ENCODE measurements around the gene RAB7B.

RAB7B gene

DNA sequence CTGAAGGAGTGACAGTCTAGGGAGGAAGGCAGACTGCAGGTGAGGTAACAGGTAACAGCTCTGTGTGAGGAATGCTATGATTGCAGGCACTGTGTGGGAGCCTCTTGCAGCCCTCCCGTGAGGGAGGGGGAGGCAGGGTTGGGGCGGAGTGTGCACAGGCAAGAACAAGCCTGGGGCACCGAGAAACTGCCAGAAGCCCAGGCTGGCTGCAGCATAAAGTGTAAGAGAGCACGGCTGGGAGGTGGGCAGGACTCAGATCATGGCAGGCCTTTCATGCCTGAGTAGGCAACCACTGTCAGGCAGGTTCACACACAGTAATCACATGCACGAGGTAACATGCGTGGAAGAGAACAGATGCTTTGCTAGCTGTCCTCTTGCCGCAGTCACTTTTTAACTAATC, 38.4 kb upstream of the RAB7B start:
- H3K4me3 ChIP-seq (ENCODE audit: low read length), result no peak overlapping the region
- DNase-seq (ENCODE audit: low read depth), result peak; percentile 84
- no peak for TF ChIP-seq CTCF (IDR thresholded peaks at IDR 0.05; ENCODE audit: insufficient read depth, low read depth, low read length, missing control alignments)

DNA sequence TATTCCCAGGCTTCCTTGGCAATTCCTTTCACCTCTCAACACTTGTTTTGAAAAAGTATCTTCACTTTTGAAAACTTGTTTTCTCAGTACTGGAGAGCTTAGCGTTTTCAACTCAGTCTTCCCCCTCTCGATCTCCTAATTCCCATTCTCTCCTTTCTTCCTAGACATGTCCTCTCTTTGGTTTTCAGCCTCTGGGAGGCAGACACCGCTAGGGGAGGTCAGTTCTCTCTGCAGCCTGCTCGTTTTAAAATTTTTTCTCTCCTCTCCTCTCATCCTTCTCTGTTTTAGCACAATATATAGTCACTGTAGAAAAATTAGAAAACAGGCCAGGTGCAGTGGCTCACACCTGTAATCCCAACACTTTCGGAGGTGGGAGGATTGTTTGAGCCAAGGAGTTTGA, 37.1 kb upstream of the RAB7B start:
- no peak for DNase-seq (ENCODE audit: low read depth)
- TF ChIP-seq CTCF (IDR thresholded peaks at IDR 0.05; ENCODE audit: insufficient read depth, low read depth, low read length, missing control alignments), result no peak
- H3K4me3 ChIP-seq (ENCODE audit: low read length), result no peak overlapping the region

- DNase-seq (ENCODE audit: low read depth), result no peak
- TF ChIP-seq CTCF (IDR thresholded peaks at IDR 0.05; ENCODE audit: insufficient read depth, low read depth, low read length, missing control alignments), result no peak
Measured at GRCh38 chr1:206039046-206039973, 36.1 kb upstream of the RAB7B start.

GRCh38 chr1:206037581-206037980, 34.4 kb upstream of the RAB7B start:
- no peak for TF ChIP-seq CTCF (IDR thresholded peaks at IDR 0.05; ENCODE audit: insufficient read depth, low read depth, low read length, missing control alignments)
- DNase-seq (ENCODE audit: low read depth), result no peak
- no peak overlapping the region for H3K4me3 ChIP-seq (ENCODE audit: low read length)

More at GRCh38 chr1:206039046-206039973, 36.1 kb upstream of the RAB7B start:
- H3K4me3 ChIP-seq (ENCODE audit: low read length), result no peak overlapping the region

DNA sequence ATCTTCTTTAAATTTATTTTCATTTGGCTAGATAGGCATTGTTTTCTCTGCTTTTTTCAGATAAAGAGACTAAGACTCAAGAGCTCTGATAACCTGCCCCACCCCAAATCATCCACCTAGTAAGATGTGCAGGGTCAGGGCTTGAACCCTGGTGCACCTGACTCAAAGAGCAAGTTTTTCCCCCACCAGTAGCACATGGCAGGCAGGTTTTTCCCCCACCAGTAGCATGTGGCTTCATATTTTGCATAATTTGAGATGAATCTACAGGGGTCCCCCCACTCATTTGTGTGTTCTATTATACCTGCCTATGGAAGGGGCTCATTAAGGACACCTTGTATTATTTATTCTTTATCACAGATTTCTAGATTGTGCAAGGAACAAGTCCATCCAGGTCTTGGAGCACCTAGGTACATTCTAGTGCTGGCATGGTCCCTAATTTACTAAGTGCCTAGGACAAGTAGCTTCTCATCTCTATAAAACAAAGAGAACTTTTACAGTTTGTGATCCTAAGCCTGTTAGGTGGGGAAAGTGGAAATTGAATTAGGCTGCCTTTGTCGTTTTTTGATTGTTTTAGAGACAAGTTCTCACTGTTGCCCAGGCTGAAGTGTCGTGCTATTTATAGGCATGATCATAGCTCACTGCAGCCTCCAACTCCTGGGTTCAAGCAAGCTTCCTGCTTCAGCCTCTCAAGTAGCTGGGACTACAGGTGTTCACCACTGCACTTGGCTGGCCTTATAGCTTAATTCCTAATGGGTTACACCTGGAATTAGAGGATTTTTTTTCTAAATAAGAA, 33.7 kb upstream of the RAB7B start:
- no peak for DNase-seq (ENCODE audit: low read depth)
- H3K4me3 ChIP-seq (ENCODE audit: low read length), result no peak overlapping the region
- TF ChIP-seq CTCF (IDR thresholded peaks at IDR 0.05; ENCODE audit: insufficient read depth, low read depth, low read length, missing control alignments), result no peak

- TF ChIP-seq CTCF (IDR thresholded peaks at IDR 0.05; ENCODE audit: insufficient read depth, low read depth, low read length, missing control alignments), result no peak
- DNase-seq (ENCODE audit: low read depth), result no peak
- H3K4me3 ChIP-seq (ENCODE audit: low read length), result no peak overlapping the region
Measured at GRCh38 chr1:206035027-206035426, 31.8 kb upstream of the RAB7B start.
